ENCODE measurements around the gene CACNG5. TPM values are rescaled to one million over a fixed set of nuclear protein-coding genes. Genes with fewer than 3 reads are reported as not detected.

The CACNG5 gene
- polyA plus RNA-seq, 1 donor from 2014 or later: not detected

DNA sequence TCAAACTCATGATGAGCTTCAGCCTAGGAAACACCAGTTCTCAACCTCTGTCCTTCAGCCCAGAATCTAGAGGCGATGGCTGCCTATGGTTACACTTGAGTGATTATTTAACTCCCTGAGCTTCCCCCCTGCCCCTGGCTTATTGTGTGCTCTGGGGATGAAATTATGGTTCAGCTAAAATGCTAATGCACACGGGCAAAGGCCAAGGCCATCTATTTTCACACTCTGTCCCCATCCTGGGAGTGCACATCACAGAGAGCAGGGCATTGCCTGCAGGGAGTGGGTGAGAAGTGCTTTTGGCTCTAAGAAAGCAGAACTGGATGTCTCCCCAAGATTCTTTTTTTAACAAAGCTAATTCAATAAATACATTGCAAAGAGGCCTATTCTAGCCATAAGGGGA, 21.6 kb upstream of the CACNG5 start:
- H3K4me3 ChIP-seq (ENCODE audit: low read length): no peak overlapping the region
- H2AFZ ChIP-seq (ENCODE audit: low read depth, low read length): no peak overlapping the region
- H3K4me2 ChIP-seq (ENCODE audit: low read length): no peak overlapping the region
- no peaks in the 10 kb centered on the region for H3K79me2 ChIP-seq (replicated peaks; ENCODE audit: insufficient read depth, low read length)
- H3K9ac ChIP-seq (ENCODE audit: low read length): no peak overlapping the region
- no peaks in the 10 kb centered on the region for H3K9me2 ChIP-seq (ENCODE audit: insufficient read depth, low read length)
- no peak overlapping the region for H3K27ac ChIP-seq (ENCODE audit: low read length)
- no peaks in the 10 kb centered on the region for H4K20me1 ChIP-seq (ENCODE audit: insufficient read depth)
- no peaks in the 10 kb centered on the region for H3K9me3 ChIP-seq (ENCODE audit: low read length)
- no peaks in the 10 kb centered on the region for H3F3A ChIP-seq (ENCODE audit: insufficient read depth, low read length, poor library complexity, severe bottlenecking)
- TF ChIP-seq RAD21 (conservative IDR thresholded peaks at IDR 0.05) (no peak), SMC3 (conservative IDR thresholded peaks at IDR 0.05; ENCODE audit: poor library complexity) (no peak), TAF1 (IDR thresholded peaks at IDR 0.05; ENCODE audit: low read depth) (no peak), MXI1 (conservative IDR thresholded peaks at IDR 0.05; ENCODE audit: poor library complexity, severe bottlenecking) (no peak), EZH2 (IDR thresholded peaks at IDR 0.05; ENCODE audit: borderline replicate concordance, insufficient read depth, low read length, poor library complexity, severe bottlenecking) (no peak), POLR2AphosphoS5 (IDR thresholded peaks at IDR 0.05) (no peak), EP300 (conservative IDR thresholded peaks at IDR 0.05; ENCODE audit: poor library complexity, severe bottlenecking) (no peak)
- TF ChIP-seq, protein P1, sequence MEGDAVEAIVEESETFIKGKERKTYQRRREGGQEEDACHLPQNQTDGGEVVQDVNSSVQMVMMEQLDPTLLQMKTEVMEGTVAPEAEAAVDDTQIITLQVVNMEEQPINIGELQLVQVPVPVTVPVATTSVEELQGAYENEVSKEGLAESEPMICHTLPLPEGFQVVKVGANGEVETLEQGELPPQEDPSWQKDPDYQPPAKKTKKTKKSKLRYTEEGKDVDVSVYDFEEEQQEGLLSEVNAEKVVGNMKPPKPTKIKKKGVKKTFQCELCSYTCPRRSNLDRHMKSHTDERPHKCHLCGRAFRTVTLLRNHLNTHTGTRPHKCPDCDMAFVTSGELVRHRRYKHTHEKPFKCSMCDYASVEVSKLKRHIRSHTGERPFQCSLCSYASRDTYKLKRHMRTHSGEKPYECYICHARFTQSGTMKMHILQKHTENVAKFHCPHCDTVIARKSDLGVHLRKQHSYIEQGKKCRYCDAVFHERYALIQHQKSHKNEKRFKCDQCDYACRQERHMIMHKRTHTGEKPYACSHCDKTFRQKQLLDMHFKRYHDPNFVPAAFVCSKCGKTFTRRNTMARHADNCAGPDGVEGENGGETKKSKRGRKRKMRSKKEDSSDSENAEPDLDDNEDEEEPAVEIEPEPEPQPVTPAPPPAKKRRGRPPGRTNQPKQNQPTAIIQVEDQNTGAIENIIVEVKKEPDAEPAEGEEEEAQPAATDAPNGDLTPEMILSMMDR (IDR thresholded peaks at IDR 0.05; ENCODE audit: poor library complexity, severe bottlenecking): no peak
- TF ChIP-seq, protein P2, sequence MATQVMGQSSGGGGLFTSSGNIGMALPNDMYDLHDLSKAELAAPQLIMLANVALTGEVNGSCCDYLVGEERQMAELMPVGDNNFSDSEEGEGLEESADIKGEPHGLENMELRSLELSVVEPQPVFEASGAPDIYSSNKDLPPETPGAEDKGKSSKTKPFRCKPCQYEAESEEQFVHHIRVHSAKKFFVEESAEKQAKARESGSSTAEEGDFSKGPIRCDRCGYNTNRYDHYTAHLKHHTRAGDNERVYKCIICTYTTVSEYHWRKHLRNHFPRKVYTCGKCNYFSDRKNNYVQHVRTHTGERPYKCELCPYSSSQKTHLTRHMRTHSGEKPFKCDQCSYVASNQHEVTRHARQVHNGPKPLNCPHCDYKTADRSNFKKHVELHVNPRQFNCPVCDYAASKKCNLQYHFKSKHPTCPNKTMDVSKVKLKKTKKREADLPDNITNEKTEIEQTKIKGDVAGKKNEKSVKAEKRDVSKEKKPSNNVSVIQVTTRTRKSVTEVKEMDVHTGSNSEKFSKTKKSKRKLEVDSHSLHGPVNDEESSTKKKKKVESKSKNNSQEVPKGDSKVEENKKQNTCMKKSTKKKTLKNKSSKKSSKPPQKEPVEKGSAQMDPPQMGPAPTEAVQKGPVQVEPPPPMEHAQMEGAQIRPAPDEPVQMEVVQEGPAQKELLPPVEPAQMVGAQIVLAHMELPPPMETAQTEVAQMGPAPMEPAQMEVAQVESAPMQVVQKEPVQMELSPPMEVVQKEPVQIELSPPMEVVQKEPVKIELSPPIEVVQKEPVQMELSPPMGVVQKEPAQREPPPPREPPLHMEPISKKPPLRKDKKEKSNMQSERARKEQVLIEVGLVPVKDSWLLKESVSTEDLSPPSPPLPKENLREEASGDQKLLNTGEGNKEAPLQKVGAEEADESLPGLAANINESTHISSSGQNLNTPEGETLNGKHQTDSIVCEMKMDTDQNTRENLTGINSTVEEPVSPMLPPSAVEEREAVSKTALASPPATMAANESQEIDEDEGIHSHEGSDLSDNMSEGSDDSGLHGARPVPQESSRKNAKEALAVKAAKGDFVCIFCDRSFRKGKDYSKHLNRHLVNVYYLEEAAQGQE (IDR thresholded peaks at IDR 0.05; ENCODE audit: borderline replicate concordance): no peak
- no peaks in the 10 kb centered on the region for H3K36me3 ChIP-seq (ENCODE audit: insufficient read depth, low read length)
- no peaks in the 10 kb centered on the region for H3K27me3 ChIP-seq (ENCODE audit: insufficient read depth, low read depth, low read length)

DNA sequence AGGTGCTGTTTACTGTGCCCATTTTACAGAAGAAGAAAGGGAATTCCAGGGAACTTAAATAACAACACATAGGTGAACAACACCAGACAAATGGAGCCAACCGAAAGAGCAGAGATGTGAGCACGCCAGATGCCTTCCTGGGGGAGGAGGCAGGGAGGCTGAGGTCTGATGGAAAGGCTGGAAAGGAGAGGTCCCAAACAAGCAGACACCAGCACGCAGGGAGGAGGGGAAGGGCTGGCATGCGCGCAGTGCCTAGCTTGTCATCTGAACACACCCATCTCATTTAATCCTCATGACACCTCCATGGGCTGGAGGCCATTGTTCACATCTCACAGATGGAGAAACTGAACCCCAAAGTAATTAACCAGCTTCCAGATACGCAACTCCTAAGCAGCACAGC, 20.9 kb upstream of the CACNG5 start:
- Histone ChIP-seq H3F3A (ENCODE audit: insufficient read depth, low read length, poor library complexity, severe bottlenecking) (no peaks in the 10 kb centered on the region), H3K79me2 (replicated peaks; ENCODE audit: insufficient read depth, low read length) (no peaks in the 10 kb centered on the region), H3K27ac (ENCODE audit: low read length) (no peak overlapping the region), H4K20me1 (ENCODE audit: insufficient read depth) (no peaks in the 10 kb centered on the region), H3K9me2 (ENCODE audit: insufficient read depth, low read length) (no peaks in the 10 kb centered on the region), H2AFZ (ENCODE audit: low read depth, low read length) (no peak overlapping the region), H3K9ac (ENCODE audit: low read length) (no peak overlapping the region), H3K27me3 (ENCODE audit: insufficient read depth, low read depth, low read length) (no peaks in the 10 kb centered on the region), H3K4me2 (ENCODE audit: low read length) (no peak overlapping the region), H3K9me3 (ENCODE audit: low read length) (no peaks in the 10 kb centered on the region), H3K4me3 (ENCODE audit: low read length) (no peak overlapping the region), H3K36me3 (ENCODE audit: insufficient read depth, low read length) (no peaks in the 10 kb centered on the region)
- TF ChIP-seq POLR2AphosphoS5 (IDR thresholded peaks at IDR 0.05) (no peak), RAD21 (conservative IDR thresholded peaks at IDR 0.05) (no peak)
- TF ChIP-seq, protein P2 (IDR thresholded peaks at IDR 0.05; ENCODE audit: borderline replicate concordance): no peak

All from neural cell (in vitro differentiated cells).